GM12872 (cell line): ENCODE measurements around the gene XXYLT1.

Experiments
- TF ChIP-seq, protein P1 (sequence below): IDR thresholded peaks from 3 replicates; pipeline ENCODE4 v1.5.1; 2011; ENCODE audit warnings: low read depth, mild to moderate bottlenecking, low read length, moderate library complexity; ENCODE audit not compliant: insufficient read depth

The XXYLT1 gene

DNA sequence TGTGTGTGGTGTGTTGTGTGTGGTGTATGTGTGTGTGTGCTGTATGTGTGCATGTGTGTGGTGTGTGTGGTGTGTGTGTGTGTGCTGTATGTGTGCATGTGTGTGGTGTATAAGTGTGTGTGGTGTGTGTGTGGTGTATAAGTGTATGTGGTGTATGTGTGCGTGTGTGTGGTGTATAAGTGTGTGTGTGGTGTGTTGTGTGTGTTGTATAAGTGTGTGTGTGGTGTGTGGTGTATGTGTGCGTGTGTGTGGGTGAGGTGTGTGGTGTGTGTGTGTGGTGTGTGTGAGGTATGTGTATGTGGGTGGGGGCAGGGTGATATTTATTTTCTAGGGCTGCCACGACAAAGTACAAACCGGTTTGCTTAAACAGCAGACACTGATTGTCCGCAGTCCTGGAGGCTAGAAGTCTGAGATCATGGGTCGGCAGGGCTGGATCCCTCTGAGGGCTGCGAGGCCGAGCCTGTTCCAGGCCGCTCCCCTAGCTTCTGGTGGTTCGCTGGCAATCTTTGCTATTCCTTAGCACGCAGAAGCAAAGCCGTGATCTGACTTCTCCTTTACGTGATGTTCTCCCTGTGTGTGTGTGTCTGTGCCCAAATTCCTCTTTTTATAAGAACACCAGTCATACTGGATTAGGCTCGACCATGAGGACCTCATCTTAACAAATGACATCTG, 160.2 kb downstream of the XXYLT1 start:
- TF ChIP-seq, protein P1, sequence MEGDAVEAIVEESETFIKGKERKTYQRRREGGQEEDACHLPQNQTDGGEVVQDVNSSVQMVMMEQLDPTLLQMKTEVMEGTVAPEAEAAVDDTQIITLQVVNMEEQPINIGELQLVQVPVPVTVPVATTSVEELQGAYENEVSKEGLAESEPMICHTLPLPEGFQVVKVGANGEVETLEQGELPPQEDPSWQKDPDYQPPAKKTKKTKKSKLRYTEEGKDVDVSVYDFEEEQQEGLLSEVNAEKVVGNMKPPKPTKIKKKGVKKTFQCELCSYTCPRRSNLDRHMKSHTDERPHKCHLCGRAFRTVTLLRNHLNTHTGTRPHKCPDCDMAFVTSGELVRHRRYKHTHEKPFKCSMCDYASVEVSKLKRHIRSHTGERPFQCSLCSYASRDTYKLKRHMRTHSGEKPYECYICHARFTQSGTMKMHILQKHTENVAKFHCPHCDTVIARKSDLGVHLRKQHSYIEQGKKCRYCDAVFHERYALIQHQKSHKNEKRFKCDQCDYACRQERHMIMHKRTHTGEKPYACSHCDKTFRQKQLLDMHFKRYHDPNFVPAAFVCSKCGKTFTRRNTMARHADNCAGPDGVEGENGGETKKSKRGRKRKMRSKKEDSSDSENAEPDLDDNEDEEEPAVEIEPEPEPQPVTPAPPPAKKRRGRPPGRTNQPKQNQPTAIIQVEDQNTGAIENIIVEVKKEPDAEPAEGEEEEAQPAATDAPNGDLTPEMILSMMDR, result no peak

DNA sequence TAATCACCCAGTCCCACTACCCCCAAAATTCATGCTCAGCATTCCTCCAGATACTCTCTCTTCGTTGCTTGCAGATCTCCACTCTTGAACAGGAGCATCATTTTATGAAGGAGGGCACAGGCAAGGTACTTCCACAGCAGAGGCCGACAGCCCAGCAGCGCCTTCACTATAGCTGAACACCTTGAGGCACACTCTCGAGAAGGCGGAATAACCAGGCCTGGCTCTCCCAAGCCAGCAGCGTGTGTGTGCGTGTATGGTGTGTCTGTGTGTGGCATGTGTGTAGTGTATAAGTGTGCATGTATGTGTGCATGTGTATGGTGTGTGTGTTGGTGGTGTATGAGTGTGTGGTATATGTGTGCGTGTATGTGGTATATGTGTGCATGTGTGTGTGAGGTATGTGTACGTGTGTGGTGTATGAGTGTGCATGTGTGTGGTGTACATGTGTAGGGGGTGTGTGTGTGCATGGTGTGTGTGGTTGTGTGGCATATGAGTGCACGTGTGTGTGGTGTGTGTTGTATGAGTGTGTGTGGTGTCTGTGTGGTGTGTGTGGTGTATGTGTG, 161.8 kb downstream of the XXYLT1 start:
- TF ChIP-seq, protein P1, result no peak

DNA sequence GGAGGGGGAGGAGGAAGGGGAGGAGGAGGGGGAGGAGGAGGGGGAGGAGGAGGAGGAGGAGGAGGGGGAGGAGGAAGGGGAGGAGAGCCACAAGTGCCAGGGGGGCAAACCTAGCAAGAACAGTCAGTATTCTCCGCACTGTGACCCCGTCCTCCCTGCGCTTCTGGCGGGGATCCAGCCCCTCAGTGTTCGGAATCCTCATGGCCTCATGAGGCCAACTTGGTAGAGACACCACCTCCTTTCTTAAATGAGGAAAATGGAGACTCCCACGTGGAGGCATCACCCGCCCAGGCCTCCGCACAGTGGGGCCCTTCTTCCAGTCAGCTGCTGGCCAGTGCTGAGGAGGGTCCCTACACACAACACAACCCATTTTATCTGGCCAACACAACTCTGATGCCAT, 163.4 kb downstream of the XXYLT1 start:
- TF ChIP-seq, protein P1, result no peak

DNA sequence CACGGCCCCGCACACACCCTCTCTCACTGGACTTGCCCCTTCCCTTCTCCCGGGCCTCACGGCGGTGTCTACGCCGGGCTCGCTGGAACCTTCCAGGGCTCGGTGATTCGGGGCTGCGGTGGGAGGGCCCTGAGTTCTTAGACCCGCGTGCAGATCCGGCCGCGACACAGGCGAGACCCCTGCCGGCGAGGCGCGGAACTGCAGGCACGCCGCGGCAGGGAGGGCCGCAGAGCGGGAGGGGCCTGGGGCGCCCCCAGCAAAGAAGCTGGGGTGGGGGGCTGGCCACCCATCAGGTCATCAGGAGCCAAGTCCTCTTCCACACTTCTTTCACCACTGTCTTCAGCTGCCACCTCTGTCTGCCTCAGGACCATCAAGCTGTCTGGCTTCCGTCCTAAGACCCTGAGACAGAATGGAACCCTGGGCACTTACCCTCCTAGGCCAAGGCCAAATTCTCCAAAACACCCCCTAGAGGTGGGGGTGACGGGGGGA, 164.5 kb downstream of the XXYLT1 start:
- TF ChIP-seq, protein P1, result peak; percentile 93

DNA sequence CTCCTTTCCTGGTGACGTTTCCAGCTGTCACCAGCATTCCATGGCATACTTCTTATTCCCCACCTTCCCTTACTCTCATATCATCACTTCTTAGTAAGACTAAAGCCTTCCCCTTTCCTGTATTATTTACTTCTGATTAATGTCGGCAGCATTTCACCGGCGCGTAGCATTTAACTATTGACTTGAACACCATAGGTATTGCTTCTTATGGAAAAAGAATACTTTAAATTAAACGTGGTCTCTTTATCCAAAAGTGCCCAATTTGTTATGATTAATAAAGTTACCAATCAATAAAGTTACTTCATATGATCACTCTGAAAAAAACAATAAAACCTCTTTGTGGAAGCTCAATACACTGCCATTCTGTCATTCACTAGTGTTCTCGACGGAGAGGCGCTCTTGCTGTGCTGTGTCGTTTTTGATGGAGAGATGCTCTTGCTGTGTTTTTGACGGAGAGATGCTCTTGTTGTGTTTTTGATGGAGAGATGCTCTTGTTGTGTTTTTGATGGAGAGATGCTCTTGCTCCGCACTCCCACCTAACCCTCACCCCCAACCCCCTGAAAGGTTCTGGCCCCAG, 165.0 kb downstream of the XXYLT1 start:
- TF ChIP-seq, protein P1, result no peak

DNA sequence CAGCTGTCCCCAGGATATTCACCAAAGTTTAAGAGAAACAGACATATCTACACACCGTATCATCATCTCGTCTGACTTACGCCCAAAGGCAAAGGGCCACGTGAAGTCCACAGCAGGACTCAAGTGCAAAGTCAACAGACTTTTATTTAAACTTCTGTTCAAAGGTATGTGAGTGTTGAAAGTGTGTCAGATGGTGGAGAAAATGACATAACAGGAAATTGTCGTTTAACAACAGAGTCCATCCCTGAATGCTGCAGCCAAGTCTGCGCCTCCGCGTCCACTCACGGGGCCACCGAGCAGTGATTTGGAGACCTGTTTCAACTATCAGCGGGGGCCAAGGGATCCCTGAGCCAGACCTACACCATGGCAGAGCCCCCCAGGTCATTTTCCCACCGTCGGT, 165.6 kb downstream of the XXYLT1 start:
- TF ChIP-seq, protein P1, result no peak

DNA sequence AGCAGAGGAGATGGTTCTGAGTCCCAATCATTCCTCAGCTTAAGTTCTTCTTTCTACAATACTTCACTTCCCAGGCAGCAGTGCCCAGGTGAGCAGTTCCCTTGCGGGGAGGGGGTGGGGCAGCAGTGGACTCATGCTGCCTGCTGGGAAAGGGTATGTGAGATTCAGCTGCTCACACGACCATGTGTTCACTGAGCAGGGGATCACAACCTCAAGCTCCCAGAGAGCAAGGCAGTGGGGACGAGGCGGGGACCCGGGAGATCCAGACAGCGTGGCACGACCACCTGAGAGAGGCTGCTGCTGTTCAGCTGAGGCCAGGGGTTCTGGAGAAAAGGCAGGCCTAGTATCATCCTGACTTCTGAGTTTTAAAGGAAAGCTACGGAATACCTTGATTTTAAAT, 166.6 kb downstream of the XXYLT1 start:
- TF ChIP-seq, protein P1, result no peak
